Posterior cingulate gyrus (tissue), 11 donors: ENCODE results near the gene IPP.

Experiments
- DNase-seq, 10 donors: peaks; one replicate each; pipeline versions ENCODE4 v3.0.0 to v3.0.0-alpha.2; 2020 to 2021; ENCODE audit warnings: mixed read lengths in 3 of 10
- intact Hi-C: fragments of 100-400 bp; cut with DNase I; formaldehyde crosslinking; loops from one replicate; pipeline ENCODE4 v1.15.1; 2023

The IPP gene

DNA sequence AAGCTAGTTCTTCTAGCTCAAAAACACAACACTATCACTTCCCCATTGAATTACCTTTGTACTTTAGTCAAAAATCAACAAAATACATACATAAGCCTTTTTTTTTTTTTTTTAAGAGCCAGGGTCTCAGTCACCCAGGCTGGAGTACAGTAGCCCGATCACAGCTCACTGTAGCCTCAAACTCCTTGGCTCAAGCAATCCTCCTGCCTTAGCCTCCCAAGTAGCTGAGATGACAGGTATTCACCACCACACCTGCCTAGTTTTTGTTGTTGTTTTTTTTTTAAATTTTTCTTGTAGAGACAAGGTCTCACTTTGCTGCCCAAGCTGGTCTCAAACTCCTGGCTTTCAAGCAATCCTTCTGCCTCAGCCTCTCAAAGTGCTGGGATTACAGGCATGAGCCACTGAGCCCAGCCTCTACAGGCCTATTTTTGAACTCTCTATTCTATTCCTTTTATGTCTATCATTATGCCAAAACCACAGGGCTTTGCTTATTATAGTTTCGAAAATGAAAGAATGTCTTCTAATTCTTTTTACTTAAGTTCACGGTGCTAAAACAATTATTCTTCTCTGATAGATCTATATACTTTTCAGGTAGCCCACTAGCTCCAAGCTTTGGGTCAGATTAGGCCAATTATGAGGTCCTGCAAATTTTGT, 93.8 kb downstream of the IPP start:
- intact Hi-C loops = no loop called here
- no peak for DNase-seq

DNA sequence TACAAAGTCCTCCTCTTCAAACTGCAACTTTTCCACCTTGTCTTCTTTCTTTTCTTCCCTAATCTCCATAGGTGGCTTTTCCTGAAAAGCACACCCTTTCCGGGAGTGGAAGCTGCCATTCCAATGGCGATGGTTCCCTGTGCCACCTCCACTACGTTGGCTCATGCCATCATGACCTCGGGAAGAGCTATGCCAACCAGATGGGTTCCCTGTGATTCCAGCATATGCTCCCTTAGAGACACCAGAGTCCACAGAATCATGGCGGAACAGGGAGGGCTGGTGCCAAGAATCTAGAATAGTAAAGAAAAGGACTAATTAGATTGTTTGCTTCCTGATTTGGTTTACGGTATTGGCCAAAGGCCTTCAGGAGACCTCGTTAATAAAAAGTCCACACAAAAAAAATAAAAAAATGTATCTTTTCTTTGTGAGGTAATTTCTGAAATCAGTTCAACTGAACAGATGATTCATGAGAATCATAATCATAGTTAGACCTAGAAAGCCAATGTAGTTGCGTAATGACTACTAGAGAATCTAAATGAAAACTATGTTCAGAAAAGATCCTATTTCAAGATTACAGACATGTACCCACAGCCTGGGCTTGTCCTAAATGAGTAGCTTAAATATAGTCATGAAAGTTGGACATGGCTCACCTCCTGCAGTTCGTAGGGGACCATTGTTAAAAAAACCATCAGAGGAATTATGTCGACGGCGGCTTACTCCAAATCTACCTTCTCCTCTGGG, 95.7 kb downstream of the IPP start:
- DNase-seq = no peak
- intact Hi-C loops = no loop called here
